Measurements from ENCODE around the gene RNF212B. TPM values are rescaled to one million over a fixed set of nuclear protein-coding genes. Genes with fewer than 3 reads are reported as not detected.

The RNF212B gene
- total and polyA plus RNA-seq, 11 donors, result not detected

GRCh38 chr14:23306412-23307145 is 68.8 kb downstream of the RNF212B start, which contains the start of gene BCL2L2:
Gene BCL2L2, plus strand, starts transcription at chr14:23306833. Its CDS starts 935 bp downstream, at chr14:23307768.
- DNase-seq (peak; percentile 93 to 96 (median 93)), ATAC-seq (peak; percentile 73 to 88 (median 80))
- Histone ChIP-seq H3K27ac (peak within 1 kb of the TSS; percentile 60 to 94 (median 90)), H3K27me3 (no peaks in the 10 kb centered on the region), H3K4me1 (peaks cover 0 to 53% (median 32%) of the 10 kb centered on the region in 12 donors), H3K9me3 (no peaks in the 10 kb centered on the region), H3K36me3 (peaks cover 0 to 36% (median 23%) of the 10 kb centered on the region in 9 donors), H3K4me3 (peak within 1 kb of the TSS; percentile 60 to 96 (median 76))
- WGBS, 4 donors, result 0 to 1% (median 0%) methylated on average over 23 to 24 of the region's 24 CpGs
- TF ChIP-seq POLR2A (IDR thresholded peaks at IDR 0.05) (peak in 1 of 2 donors; percentile 72), CTCF (IDR thresholded peaks at IDR 0.05) (no peak)
- intact Hi-C loops (cut with DNase I), result loop anchor here in 3 of 10 donors (2.0 to 10.0 kb wide), 3 partner anchors 14 to 248 kb away; partner anchors contain the start of genes ACIN1 (in 1 of the 3), C14orf119 (in 1 of the 3), PABPN1 (in 1 of the 3) and THTPA (in 1 of the 3)

- DNase-seq (no peak), ATAC-seq (no peak)
- H3K36me3 ChIP-seq, result peaks cover 0 to 42% (median 27%) of the 10 kb centered on the region in 9 donors
- H3K4me1 ChIP-seq, result peaks cover 0 to 50% (median 32%) of the 10 kb centered on the region in 12 donors
- 16 to 18% (median 17%) methylated on average over 5 of the region's 5 CpGs for WGBS, 4 donors
- H3K4me3 ChIP-seq, result peak overlapping the region; percentile 60 to 96 (median 76)
- TF ChIP-seq POLR2A (IDR thresholded peaks at IDR 0.05), result no peak
- TF ChIP-seq CTCF (IDR thresholded peaks at IDR 0.05), result no peak
- no peaks in the 10 kb centered on the region for H3K9me3 ChIP-seq
- H3K27me3 ChIP-seq, result no peaks in the 10 kb centered on the region
- peak overlapping the region; percentile 60 to 94 (median 90) for H3K27ac ChIP-seq
- intact Hi-C loops (cut with DNase I), result loop anchor here in 3 of 10 donors (2.0 to 10.0 kb wide), 3 partner anchors 14 to 248 kb away; partner anchors contain the start of genes ACIN1 (in 1 of the 3), C14orf119 (in 1 of the 3), PABPN1 (in 1 of the 3) and THTPA (in 1 of the 3)
These were observed 69.4 kb downstream of the RNF212B start for GRCh38 chr14:23307146-23307530.

GRCh38 chr14:23307687-23308644 is 70.2 kb downstream of the RNF212B start:
- no peak for ATAC-seq
- intact Hi-C loops (cut with DNase I), result loop anchor here in 3 of 10 donors (2.0 to 10.0 kb wide), 3 partner anchors 13 to 247 kb away; partner anchors contain the start of genes ACIN1 (in 1 of the 3), C14orf119 (in 1 of the 3), PABPN1 (in 1 of the 3) and THTPA (in 1 of the 3)
- DNase-seq, result no peak
- Histone ChIP-seq H3K27ac (peak overlapping the region in 10 of 12 donors; percentile 71 to 94 (median 91)), H3K4me3 (peak overlapping the region in 8 of 12 donors; percentile 60 to 96 (median 76)), H3K9me3 (no peaks in the 10 kb centered on the region), H3K27me3 (no peaks in the 10 kb centered on the region), H3K4me1 (peaks cover 0 to 42% (median 28%) of the 10 kb centered on the region in 12 donors), H3K36me3 (peaks cover 0 to 48% (median 29%) of the 10 kb centered on the region in 9 donors)
- TF ChIP-seq POLR2A (IDR thresholded peaks at IDR 0.05), result no peak
- TF ChIP-seq CTCF (IDR thresholded peaks at IDR 0.05), result no peak
- WGBS, 4 donors, result 88 to 91% (median 90%) methylated on average over 22 of the region's 22 CpGs

All from heart left ventricle (tissue), 16 donors.